Testis (tissue), 3 donors: ENCODE results near the gene SHANK1. TPM values are rescaled to one million over a fixed set of nuclear protein-coding genes. Genes with fewer than 3 reads are reported as not detected.
"Not testable (repeated sequence)": the region's sequence is repeated elsewhere in the genome, so short reads cannot be mapped to it uniquely, and the experiment has no call there.

Source experiments
- DNase-seq: peaks from one replicate; pipeline ENCODE4 v3.0.0-alpha.2; 2019
- H3K27ac ChIP-seq, 2 donors: fragments of 200-600 bp; sonication (generic); one replicate each; pipeline ENCODE4 v1.5.1; 2019
- H3K27me3 ChIP-seq: fragments of 200-600 bp; sonication (generic); one replicate; pipeline ENCODE4 v1.5.1; 2019
- H3K36me3 ChIP-seq: fragments of 200-600 bp; sonication (generic); one replicate; pipeline ENCODE4 v1.5.1; 2017; ENCODE audit warnings: low read depth; ENCODE audit errors: missing control alignments
- H3K4me1 ChIP-seq: fragments of 200-600 bp; sonication (generic); one replicate; pipeline ENCODE4 v1.5.1; 2019
- H3K4me3 ChIP-seq, 2 donors: fragments of 200-600 bp; sonication (generic); one replicate each; pipeline ENCODE4 v1.5.1; 2017 to 2019
- H3K9me3 ChIP-seq: fragments of 200-600 bp; sonication (generic); one replicate; pipeline ENCODE4 v1.5.1; 2017
- POLR2A ChIP-seq: fragments of 450-650 bp; IDR thresholded peaks from one replicate; pipeline ENCODE4 v1.6.1; 2017; ENCODE audit warnings: antibody characterized with exemption, mild to moderate bottlenecking, moderate library complexity
- WGBS, 2 donors: methylation state at CpG; one replicate each; pipeline ENCODE4 v1.1.5; 2018; 5-methylcytosine and 5-hydroxymethylcytosine counted together
- intact Hi-C: fragments of 100-400 bp; cut with DNase I; formaldehyde crosslinking; loops from one replicate; pipeline ENCODE4 v1.15.1; 2023; ENCODE audit warnings: low total_unique reads
- polyA plus RNA-seq: library from polyadenylated mRNA; stranded (reverse); fragments of 350-450 nt; fragmentation: Illumina TruSeq; extraction: RNeasy Lipid Tissue Mini Kit (QIAGEN cat#74804); gene quantifications from one replicate; pipeline ENCODE4 v1.2.3, GENCODE V29; 2014; ENCODE audit warnings: low read depth, low replicate concordance; ENCODE audit not compliant: insufficient read depth
- total RNA-seq, 2 donors: library from RNA; depleted of rRNA; stranded (reverse); fragments of >200 nt; gene quantifications; one replicate each; pipeline ENCODE4 v1.2.3, GENCODE V29; 2016
- TF ChIP-seq, protein P1 (sequence below), 3 experiments: fragments of 450-650 bp in 2 of 3; fragments of 200-600 bp in 1 of 3; sonication (generic) in 1 of 3; IDR thresholded peaks; one replicate each; pipeline ENCODE4 v1.5.1; 2016 to 2019; ENCODE audit warnings: antibody characterized with exemption in 3 of 3, mild to moderate bottlenecking in 2 of 3, moderate library complexity in 1 of 3

SHANK1 gene
- total and polyA plus RNA-seq, 3 donors from 2014 or later = 4.1 to 5.4 (median 4.5) TPM

DNA sequence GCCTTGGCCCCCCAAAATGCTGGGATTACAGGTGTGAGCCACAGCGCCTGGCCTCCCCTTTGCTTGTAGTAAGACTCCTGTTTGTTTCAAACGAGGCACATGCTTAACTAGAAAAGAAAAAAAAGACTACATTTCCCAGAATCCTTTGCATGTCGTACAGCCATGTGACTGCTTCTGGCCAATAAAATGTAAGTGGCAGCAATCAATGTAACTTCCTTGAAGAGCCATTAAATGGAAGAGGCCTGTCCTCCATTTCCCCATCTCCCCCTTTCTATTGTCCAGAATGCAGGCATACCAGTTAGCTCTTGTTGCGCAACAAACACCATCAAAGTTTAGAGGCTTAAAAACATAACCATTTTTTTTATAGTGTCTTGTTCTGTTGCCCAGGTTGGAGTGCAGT lies 40.3 kb upstream of the SHANK1 start:
- no peaks in the 10 kb centered on the region for H3K9me3 ChIP-seq
- H3K27me3 ChIP-seq = no peaks in the 10 kb centered on the region
- no peaks in the 10 kb centered on the region for H3K36me3 ChIP-seq
- no peak overlapping the region for H3K27ac ChIP-seq
- no peaks in the 10 kb centered on the region for H3K4me1 ChIP-seq
- no peak for TF ChIP-seq POLR2A
- TF ChIP-seq, protein P1, sequence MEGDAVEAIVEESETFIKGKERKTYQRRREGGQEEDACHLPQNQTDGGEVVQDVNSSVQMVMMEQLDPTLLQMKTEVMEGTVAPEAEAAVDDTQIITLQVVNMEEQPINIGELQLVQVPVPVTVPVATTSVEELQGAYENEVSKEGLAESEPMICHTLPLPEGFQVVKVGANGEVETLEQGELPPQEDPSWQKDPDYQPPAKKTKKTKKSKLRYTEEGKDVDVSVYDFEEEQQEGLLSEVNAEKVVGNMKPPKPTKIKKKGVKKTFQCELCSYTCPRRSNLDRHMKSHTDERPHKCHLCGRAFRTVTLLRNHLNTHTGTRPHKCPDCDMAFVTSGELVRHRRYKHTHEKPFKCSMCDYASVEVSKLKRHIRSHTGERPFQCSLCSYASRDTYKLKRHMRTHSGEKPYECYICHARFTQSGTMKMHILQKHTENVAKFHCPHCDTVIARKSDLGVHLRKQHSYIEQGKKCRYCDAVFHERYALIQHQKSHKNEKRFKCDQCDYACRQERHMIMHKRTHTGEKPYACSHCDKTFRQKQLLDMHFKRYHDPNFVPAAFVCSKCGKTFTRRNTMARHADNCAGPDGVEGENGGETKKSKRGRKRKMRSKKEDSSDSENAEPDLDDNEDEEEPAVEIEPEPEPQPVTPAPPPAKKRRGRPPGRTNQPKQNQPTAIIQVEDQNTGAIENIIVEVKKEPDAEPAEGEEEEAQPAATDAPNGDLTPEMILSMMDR (IDR thresholded peaks at IDR 0.05) = no peak
- intact Hi-C loops = loop anchor here (5.0 kb wide), 1 partner anchor 408 kb away; no protein-coding TSS in a partner anchor
- no peak for DNase-seq
- 50 to 68% methylated on average over 4 of the region's 4 CpGs for WGBS, 2 donors
- no peak overlapping the region for H3K4me3 ChIP-seq

- H3K27ac ChIP-seq, intact Hi-C loops, H3K27me3 ChIP-seq, H3K4me3 ChIP-seq, H3K4me1 ChIP-seq, H3K36me3 ChIP-seq, DNase-seq, H3K9me3 ChIP-seq: not testable (repeated sequence)
- 60 to 66% methylated on average over 16 to 18 of the region's 18 CpGs for WGBS, 2 donors
These were observed 39.5 kb upstream of the SHANK1 start for GRCh38 chr19:50759076-50759475.

GRCh38 chr19:50757624-50758023 lies 38.0 kb upstream of the SHANK1 start:
- H3K4me3 ChIP-seq, H3K36me3 ChIP-seq, H3K9me3 ChIP-seq, H3K4me1 ChIP-seq, intact Hi-C loops, DNase-seq, H3K27me3 ChIP-seq, H3K27ac ChIP-seq: not testable (repeated sequence)
- WGBS, 2 donors = 78 to 96% methylated on average over 3 of the region's 3 CpGs

- H3K27me3 ChIP-seq, intact Hi-C loops, DNase-seq, H3K4me3 ChIP-seq, H3K9me3 ChIP-seq, H3K27ac ChIP-seq, H3K36me3 ChIP-seq, H3K4me1 ChIP-seq: not testable (repeated sequence)
- WGBS, 2 donors = 72 to 79% methylated on average over 8 of the region's 8 CpGs
These were observed 36.6 kb upstream of the SHANK1 start for GRCh38 chr19:50756244-50756643.

GRCh38 chr19:50753879-50754278 lies 34.3 kb upstream of the SHANK1 start:
- intact Hi-C loops = no loop called here
- no peaks in the 10 kb centered on the region for H3K27me3 ChIP-seq
- no peak overlapping the region for H3K27ac ChIP-seq
- DNase-seq = no peak
- H3K4me3 ChIP-seq = no peak overlapping the region
- H3K4me1 ChIP-seq = no peaks in the 10 kb centered on the region
- H3K36me3 ChIP-seq = no peaks in the 10 kb centered on the region
- H3K9me3 ChIP-seq = no peaks in the 10 kb centered on the region
- WGBS, 2 donors = 94 to 97% methylated on average over 4 of the region's 4 CpGs
- TF ChIP-seq, protein P1 (IDR thresholded peaks at IDR 0.05) = no peak
- no peak for TF ChIP-seq POLR2A

GRCh38 chr19:50750010-50750409 lies 30.4 kb upstream of the SHANK1 start:
- H3K36me3 ChIP-seq = no peaks in the 10 kb centered on the region
- no peaks in the 10 kb centered on the region for H3K27me3 ChIP-seq
- H3K4me3 ChIP-seq = no peak overlapping the region
- H3K27ac ChIP-seq = no peak overlapping the region
- intact Hi-C loops = no loop called here
- TF ChIP-seq POLR2A = no peak
- TF ChIP-seq, protein P1 (IDR thresholded peaks at IDR 0.05) = no peak
- H3K9me3 ChIP-seq = no peaks in the 10 kb centered on the region
- DNase-seq = no peak
- no peaks in the 10 kb centered on the region for H3K4me1 ChIP-seq
- WGBS, 2 donors = 55 to 64% methylated on average over 15 of the region's 15 CpGs
